Right ventricle myocardium inferior (tissue), 1 donor: ENCODE results near the gene PCGF2. TPM values are rescaled to one million over a fixed set of nuclear protein-coding genes. Genes with fewer than 3 reads are reported as not detected.
"Not testable (repeated sequence)": the region's sequence is repeated elsewhere in the genome, so short reads cannot be mapped to it uniquely, and the experiment has no call there.

ENCODE experiments used
- ATAC-seq: fragments of 200-7000 bp; cut with Tn5 transposase; one replicate; pipeline ENCODE4 v1.9.1; 2020; ENCODE audit warnings: mild to moderate bottlenecking, moderate library complexity
- DNase-seq: peaks from one replicate; pipeline ENCODE4 v3.0.0; 2021; ENCODE audit errors: missing footprints
- intact Hi-C: fragments of 100-400 bp; cut with DNase I; formaldehyde crosslinking; loops from one replicate; pipeline ENCODE4 v1.11.0; 2022
- long read RNA-seq: library from polyadenylated mRNA; unstranded; transcript quantifications from one replicate; pipeline ENCODE4 v2.0.0, GENCODE V29; 2021
- total RNA-seq: library from RNA; stranded (reverse); fragmentation: NEBNext Ultra II Directional; extraction: Animal tissue kit (Norgen Biotek cat#: 25700); gene quantifications from one replicate; pipeline ENCODE4 v1.2.1, GENCODE V29; 2021
- donor health status: DM: no; HTN: yes; CAD: no; lungs with severe emphysema.

The PCGF2 gene
- 24.4 TPM for total RNA-seq
- long read RNA-seq, partial matches to known transcripts = 0 of 2 reads
- long read RNA-seq, other reads (novel, unspliced or antisense) = 1 of 2 reads

GRCh38 chr17:38748149-38748891 is at the start of gene PCGF2:
Gene PCGF2 (minus strand): TSS chr17:38748336. CDS start chr17:38740402, 7,934 bp downstream.
- peak; percentile 37 for ATAC-seq
- DNase-seq = peak; percentile 93
- intact Hi-C loops = loop anchor here (2.0 to 10.0 kb wide), 3 partner anchors 18 to 406 kb away; partner anchors contain the start of genes CISD3 and PLXDC1

- no peak for ATAC-seq
- no peak for DNase-seq
- intact Hi-C loops = loop anchor here (5.0 kb wide), 2 partner anchors 46 to 91 kb away; partner anchors contain the start of genes MLLT6 and PSMB3
These were observed 49.7 kb upstream of the PCGF2 start for GRCh38 chr17:38797828-38798227.

- DNase-seq (no peak), ATAC-seq (no peak)
- intact Hi-C loops = loop anchor here (5.0 kb wide), 2 partner anchors 45 to 90 kb away; partner anchors contain the start of genes MLLT6 and PSMB3
These were observed 49.0 kb upstream of the PCGF2 start for GRCh38 chr17:38797158-38797490.

GRCh38 chr17:38796451-38797157 is 48.5 kb upstream of the PCGF2 start:
- intact Hi-C loops = loop anchor here (5.0 kb wide), 2 partner anchors 44 to 89 kb away; partner anchors contain the start of genes MLLT6 and PSMB3
- DNase-seq (no peak), ATAC-seq (no peak)

GRCh38 chr17:38794221-38794620 is 46.1 kb upstream of the PCGF2 start:
- intact Hi-C loops = no loop called here
- DNase-seq (no peak), ATAC-seq (no peak)

- DNase-seq (no peak), ATAC-seq (no peak)
- intact Hi-C loops = no loop called here
These were observed 43.0 kb upstream of the PCGF2 start for GRCh38 chr17:38791162-38791561.

- DNase-seq, ATAC-seq, intact Hi-C loops: not testable (repeated sequence)
These were observed 42.1 kb upstream of the PCGF2 start for GRCh38 chr17:38790148-38790707.

- intact Hi-C loops = no loop called here
- no peak for ATAC-seq
- no peak for DNase-seq
These were observed 41.0 kb upstream of the PCGF2 start for GRCh38 chr17:38789185-38789584.

GRCh38 chr17:38787999-38788398 is 39.9 kb upstream of the PCGF2 start:
- intact Hi-C loops, DNase-seq, ATAC-seq: not testable (repeated sequence)

GRCh38 chr17:38786372-38786771 is 38.2 kb upstream of the PCGF2 start:
- DNase-seq (no peak), ATAC-seq (no peak)

GRCh38 chr17:38783227-38783626 is 35.1 kb upstream of the PCGF2 start:
- intact Hi-C loops = no loop called here
- no peak for DNase-seq
- no peak for ATAC-seq

More at GRCh38 chr17:38786372-38786771, 38.2 kb upstream of the PCGF2 start:
- intact Hi-C loops = no loop called here

- DNase-seq (no peak), ATAC-seq (no peak)
- intact Hi-C loops = no loop called here
These were observed 32.0 kb upstream of the PCGF2 start for GRCh38 chr17:38779965-38780752.

- no peak for DNase-seq
- ATAC-seq = no peak
- intact Hi-C loops = no loop called here
These were observed 29.6 kb upstream of the PCGF2 start for GRCh38 chr17:38777641-38778250.

GRCh38 chr17:38773258-38773657 is 25.1 kb upstream of the PCGF2 start:
- DNase-seq (no peak), ATAC-seq (no peak)
- intact Hi-C loops = no loop called here

- intact Hi-C loops = no loop called here
- ATAC-seq = peak; percentile 59
- DNase-seq = no peak
These were observed 20.3 kb upstream of the PCGF2 start for GRCh38 chr17:38768417-38768816.

- ATAC-seq = no peak
- intact Hi-C loops = no loop called here
- no peak for DNase-seq
These were observed 18.2 kb upstream of the PCGF2 start for GRCh38 chr17:38766341-38766740.

- DNase-seq = no peak
- intact Hi-C loops = no loop called here
- ATAC-seq = no peak
These were observed 14.1 kb upstream of the PCGF2 start for GRCh38 chr17:38762231-38762630.

GRCh38 chr17:38761612-38762011 is 13.5 kb upstream of the PCGF2 start:
- intact Hi-C loops = no loop called here
- no peak for ATAC-seq
- no peak for DNase-seq
